ENCODE results near the gene ARHGAP18. TPM values are rescaled to one million over a fixed set of nuclear protein-coding genes. Genes with fewer than 3 reads are reported as not detected.

Gene ARHGAP18
- total and polyA plus RNA-seq, 2 of the 13 experiments (the other 11 are each of a cell fraction or from before 2014, with no cell fraction given) = 58.2 to 115 TPM

DNA sequence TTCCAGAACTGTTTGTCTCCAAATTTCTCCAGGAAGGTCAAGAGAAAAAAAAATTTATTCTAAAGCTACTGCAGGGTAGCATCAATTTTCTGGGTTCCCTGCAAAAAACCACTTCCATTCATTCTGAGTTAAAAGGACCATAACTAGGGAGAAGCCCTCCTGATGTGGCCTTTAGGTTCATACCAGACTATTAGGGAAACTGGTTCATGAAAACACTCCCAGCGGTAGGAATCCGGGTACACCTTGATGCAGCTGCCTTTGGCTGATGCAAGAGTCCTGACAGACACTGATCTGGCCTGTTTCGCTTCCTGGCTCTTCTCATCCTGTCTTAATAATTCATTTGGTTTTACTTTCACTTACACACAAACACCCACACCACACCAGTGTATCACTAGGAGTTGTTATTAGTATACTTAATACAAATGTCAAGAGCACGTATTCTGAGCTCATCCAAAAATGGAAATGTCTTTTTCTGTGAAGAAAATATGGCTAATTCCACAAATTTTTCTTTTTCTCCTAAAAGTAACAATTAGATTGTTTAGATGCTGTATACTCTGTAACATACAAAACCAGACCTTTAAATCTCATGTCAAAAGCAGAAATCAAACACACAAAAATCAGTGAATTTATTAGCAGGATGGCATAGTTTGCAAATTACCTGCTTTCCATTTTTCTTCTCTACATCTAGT, 38.4 kb upstream of the ARHGAP18 start (continued):
- TF ChIP-seq, protein P1, sequence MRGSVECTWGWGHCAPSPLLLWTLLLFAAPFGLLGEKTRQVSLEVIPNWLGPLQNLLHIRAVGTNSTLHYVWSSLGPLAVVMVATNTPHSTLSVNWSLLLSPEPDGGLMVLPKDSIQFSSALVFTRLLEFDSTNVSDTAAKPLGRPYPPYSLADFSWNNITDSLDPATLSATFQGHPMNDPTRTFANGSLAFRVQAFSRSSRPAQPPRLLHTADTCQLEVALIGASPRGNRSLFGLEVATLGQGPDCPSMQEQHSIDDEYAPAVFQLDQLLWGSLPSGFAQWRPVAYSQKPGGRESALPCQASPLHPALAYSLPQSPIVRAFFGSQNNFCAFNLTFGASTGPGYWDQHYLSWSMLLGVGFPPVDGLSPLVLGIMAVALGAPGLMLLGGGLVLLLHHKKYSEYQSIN (CRISPR knock-in tag; IDR thresholded peaks at IDR 0.05; ENCODE audit: borderline replicate concordance) = no peak
- TF ChIP-seq SP5 (CRISPR knock-in tag; IDR thresholded peaks at IDR 0.05; ENCODE audit: borderline replicate concordance, low read depth) = no peak
- TF ChIP-seq TOE1 (CRISPR knock-in tag; IDR thresholded peaks at IDR 0.05) = no peak
- TF ChIP-seq ZNF264 (CRISPR knock-in tag; IDR thresholded peaks at IDR 0.05) = 0 out of 2 replicates have a peak, but pooled peaks have one; percentile 65
- TF ChIP-seq GABPB1 (CRISPR knock-in tag; IDR thresholded peaks at IDR 0.05) = peak; percentile 43; the same call in 1 of the 2 replicates
- no peak for TF ChIP-seq ZNF781 (CRISPR knock-in tag; IDR thresholded peaks at IDR 0.05; ENCODE audit: borderline replicate concordance, not compliant biosample characterization)
- no peak for TF ChIP-seq RFX1 (IDR thresholded peaks at IDR 0.05)
- no peak for TF ChIP-seq EHMT2 (IDR thresholded peaks at IDR 0.05; ENCODE audit: borderline replicate concordance, low read depth, low read length)
- TF ChIP-seq ZNF205 (CRISPR knock-in tag; IDR thresholded peaks at IDR 0.05) = no peak
- no peak for TF ChIP-seq MAFG (CRISPR knock-in tag; IDR thresholded peaks at IDR 0.05)
- TF ChIP-seq ZNF318 (CRISPR knock-in tag; IDR thresholded peaks at IDR 0.05) = no peak
- no peak for TF ChIP-seq RORA (CRISPR knock-in tag; IDR thresholded peaks at IDR 0.05)
- no peak for TF ChIP-seq EED (CRISPR knock-in tag; IDR thresholded peaks at IDR 0.05)
- 0 out of 2 replicates have a peak, but pooled peaks have one; percentile 24 for TF ChIP-seq ARID5B (CRISPR knock-in tag; IDR thresholded peaks at IDR 0.05)
- TF ChIP-seq ZNF543 (CRISPR knock-in tag; IDR thresholded peaks at IDR 0.05) = no peak
- TF ChIP-seq ELF4 (CRISPR knock-in tag; IDR thresholded peaks at IDR 0.05; ENCODE audit: borderline replicate concordance) = no peak
- no peak for TF ChIP-seq ZNF33B (CRISPR knock-in tag; IDR thresholded peaks at IDR 0.05)
